Suprapubic skin (tissue), 4 donors: Measurements from ENCODE around the gene ANKRD31.

Experiments used
- EP300 ChIP-seq: sonication (generic); formaldehyde crosslinking; IDR thresholded peaks from one replicate; pipeline ENCODE4 v1.6.1; 2017; ENCODE audit warnings: antibody characterized with exemption
- POLR2A ChIP-seq, 2 donors: fragments of 450-650 bp; IDR thresholded peaks; one replicate each; pipeline ENCODE4 v1.6.1; 2017; ENCODE audit warnings: antibody characterized with exemption in 2 of 2, mild to moderate bottlenecking in 2 of 2, moderate library complexity in 2 of 2
- POLR2AphosphoS5 ChIP-seq, 3 donors: sonication (generic); formaldehyde crosslinking; IDR thresholded peaks; one replicate each; pipeline ENCODE4 v1.6.1; 2017; ENCODE audit warnings: antibody characterized with exemption in 3 of 3
- TF ChIP-seq, protein P1 (sequence below), 2 donors: fragments of 200-600 bp in 1 of 2; fragments of 450-650 bp in 1 of 2; sonication (generic) in 1 of 2; IDR thresholded peaks; one replicate each; pipeline ENCODE4 v1.5.1; 2016 to 2019; ENCODE audit warnings: antibody characterized with exemption in 2 of 2, mild to moderate bottlenecking in 1 of 2, moderate library complexity in 1 of 2

- TF ChIP-seq, protein P1, sequence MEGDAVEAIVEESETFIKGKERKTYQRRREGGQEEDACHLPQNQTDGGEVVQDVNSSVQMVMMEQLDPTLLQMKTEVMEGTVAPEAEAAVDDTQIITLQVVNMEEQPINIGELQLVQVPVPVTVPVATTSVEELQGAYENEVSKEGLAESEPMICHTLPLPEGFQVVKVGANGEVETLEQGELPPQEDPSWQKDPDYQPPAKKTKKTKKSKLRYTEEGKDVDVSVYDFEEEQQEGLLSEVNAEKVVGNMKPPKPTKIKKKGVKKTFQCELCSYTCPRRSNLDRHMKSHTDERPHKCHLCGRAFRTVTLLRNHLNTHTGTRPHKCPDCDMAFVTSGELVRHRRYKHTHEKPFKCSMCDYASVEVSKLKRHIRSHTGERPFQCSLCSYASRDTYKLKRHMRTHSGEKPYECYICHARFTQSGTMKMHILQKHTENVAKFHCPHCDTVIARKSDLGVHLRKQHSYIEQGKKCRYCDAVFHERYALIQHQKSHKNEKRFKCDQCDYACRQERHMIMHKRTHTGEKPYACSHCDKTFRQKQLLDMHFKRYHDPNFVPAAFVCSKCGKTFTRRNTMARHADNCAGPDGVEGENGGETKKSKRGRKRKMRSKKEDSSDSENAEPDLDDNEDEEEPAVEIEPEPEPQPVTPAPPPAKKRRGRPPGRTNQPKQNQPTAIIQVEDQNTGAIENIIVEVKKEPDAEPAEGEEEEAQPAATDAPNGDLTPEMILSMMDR (IDR thresholded peaks at IDR 0.05): no peak
- TF ChIP-seq POLR2AphosphoS5 (IDR thresholded peaks at IDR 0.05): no peak
- TF ChIP-seq POLR2A (IDR thresholded peaks at IDR 0.05): no peak
- TF ChIP-seq EP300: no peak
Measured at GRCh38 chr5:75243100-75243499, 6.4 kb upstream of the ANKRD31 start.
